T1000 (cell line): ENCODE measurements around the gene KIAA1217.
"Not testable (repeated sequence)": the region's sequence is repeated elsewhere in the genome, so short reads cannot be mapped to it uniquely, and the experiment has no call there.

Experiments
- DNase-seq: peaks from one replicate; lab custom pipeline; 2025; ENCODE audit warnings: mixed read lengths; lab: John Stamatoyannopoulos, UW

KIAA1217 gene

GRCh38 chr10:24465891-24466818 lies 257.2 kb downstream of the KIAA1217 start:
- peak; percentile 53 for DNase-seq

- DNase-seq: no peak
These were observed 258.2 kb downstream of the KIAA1217 start for GRCh38 chr10:24467136-24467535.

- no peak for DNase-seq
These were observed 258.7 kb downstream of the KIAA1217 start for GRCh38 chr10:24467605-24468004.

- DNase-seq: no peak
These were observed 259.4 kb downstream of the KIAA1217 start for GRCh38 chr10:24468281-24468751.

- DNase-seq: no peak
These were observed 261.1 kb downstream of the KIAA1217 start for GRCh38 chr10:24469993-24470392.

GRCh38 chr10:24475598-24475997 lies 266.7 kb downstream of the KIAA1217 start:
- no peak for DNase-seq

GRCh38 chr10:24476913-24477701 lies 268.2 kb downstream of the KIAA1217 start:
- no peak for DNase-seq

- DNase-seq: no peak
These were observed 269.0 kb downstream of the KIAA1217 start for GRCh38 chr10:24477915-24478314.

GRCh38 chr10:24479806-24480205 lies 270.9 kb downstream of the KIAA1217 start:
- no peak for DNase-seq

GRCh38 chr10:24480447-24480846 lies 271.5 kb downstream of the KIAA1217 start:
- DNase-seq: no peak

- DNase-seq: no peak
These were observed 272.3 kb downstream of the KIAA1217 start for GRCh38 chr10:24481241-24481640.

GRCh38 chr10:24482713-24483112 lies 273.8 kb downstream of the KIAA1217 start:
- DNase-seq: not testable (repeated sequence)

GRCh38 chr10:24483701-24484100 lies 274.8 kb downstream of the KIAA1217 start:
- peak; percentile 39 for DNase-seq

- DNase-seq: no peak
These were observed 275.8 kb downstream of the KIAA1217 start for GRCh38 chr10:24484771-24485170.

- no peak for DNase-seq
These were observed 276.4 kb downstream of the KIAA1217 start for GRCh38 chr10:24485304-24485703.

- no peak for DNase-seq
These were observed 279.7 kb downstream of the KIAA1217 start for GRCh38 chr10:24488631-24489030.

GRCh38 chr10:24493165-24493564 lies 284.2 kb downstream of the KIAA1217 start:
- DNase-seq: no peak

GRCh38 chr10:24494236-24494635 lies 285.3 kb downstream of the KIAA1217 start:
- DNase-seq: no peak

- DNase-seq: no peak
These were observed 285.8 kb downstream of the KIAA1217 start for GRCh38 chr10:24494777-24495176.

- no peak for DNase-seq
These were observed 286.9 kb downstream of the KIAA1217 start for GRCh38 chr10:24495666-24496460.

- DNase-seq: no peak
These were observed 288.0 kb downstream of the KIAA1217 start for GRCh38 chr10:24496906-24497305.
